HG03103 (cell line): Measurements from ENCODE around the gene SFTPB.

Experiments
- ATAC-seq: cut with Tn5 transposase; IDR thresholded peaks from one replicate; pipeline ENCODE4 v1.9.1; 2021; ENCODE audit warnings: low read depth; ENCODE audit not compliant: unreplicated experiment

The SFTPB gene

GRCh38 chr2:85703329-85703728 is 35.3 kb upstream of the SFTPB start:
- ATAC-seq = no peak

DNA sequence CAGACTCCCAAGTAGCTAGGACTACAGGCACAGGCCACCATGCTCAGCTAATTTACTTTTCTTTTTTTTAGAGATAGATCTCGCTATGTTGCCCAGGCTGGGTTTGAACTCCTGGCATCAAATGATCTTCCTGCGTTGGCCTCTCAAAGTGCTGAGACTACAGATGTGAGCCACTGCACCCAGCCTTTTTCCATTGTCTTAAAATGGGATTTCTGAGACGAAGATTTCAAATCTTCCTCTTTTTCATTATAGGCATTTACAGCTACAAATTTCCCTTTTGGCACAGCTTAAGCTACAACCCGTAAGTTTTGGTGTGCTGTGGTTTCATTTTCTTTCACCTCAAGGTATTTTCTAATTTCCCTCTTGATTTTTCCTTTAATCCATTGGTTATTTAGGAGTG is 34.8 kb upstream of the SFTPB start:
- no peak for ATAC-seq

DNA sequence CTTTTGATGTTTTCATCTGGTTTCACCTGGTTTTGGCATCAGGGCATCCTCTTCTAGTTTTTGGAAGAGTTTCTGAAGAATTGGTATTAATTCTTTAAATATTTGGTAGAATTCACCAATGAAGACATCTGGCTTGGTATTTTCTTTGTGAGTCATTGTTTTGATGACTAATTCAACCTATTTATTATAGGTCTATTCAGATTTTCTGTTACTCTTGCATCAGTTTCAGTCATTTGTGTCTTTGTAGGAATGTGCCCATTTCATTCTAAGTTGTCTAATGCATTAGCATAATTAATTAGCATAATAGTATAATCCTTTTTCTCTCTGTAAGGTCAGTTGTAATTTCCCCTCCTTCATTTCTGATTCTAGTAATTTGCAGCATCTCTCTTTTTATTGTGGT is 34.2 kb upstream of the SFTPB start:
- no peak for ATAC-seq

- ATAC-seq = no peak
These were observed 31.3 kb upstream of the SFTPB start for GRCh38 chr2:85699325-85699724.

- ATAC-seq = no peak
These were observed 30.9 kb upstream of the SFTPB start for GRCh38 chr2:85698880-85699254.

DNA sequence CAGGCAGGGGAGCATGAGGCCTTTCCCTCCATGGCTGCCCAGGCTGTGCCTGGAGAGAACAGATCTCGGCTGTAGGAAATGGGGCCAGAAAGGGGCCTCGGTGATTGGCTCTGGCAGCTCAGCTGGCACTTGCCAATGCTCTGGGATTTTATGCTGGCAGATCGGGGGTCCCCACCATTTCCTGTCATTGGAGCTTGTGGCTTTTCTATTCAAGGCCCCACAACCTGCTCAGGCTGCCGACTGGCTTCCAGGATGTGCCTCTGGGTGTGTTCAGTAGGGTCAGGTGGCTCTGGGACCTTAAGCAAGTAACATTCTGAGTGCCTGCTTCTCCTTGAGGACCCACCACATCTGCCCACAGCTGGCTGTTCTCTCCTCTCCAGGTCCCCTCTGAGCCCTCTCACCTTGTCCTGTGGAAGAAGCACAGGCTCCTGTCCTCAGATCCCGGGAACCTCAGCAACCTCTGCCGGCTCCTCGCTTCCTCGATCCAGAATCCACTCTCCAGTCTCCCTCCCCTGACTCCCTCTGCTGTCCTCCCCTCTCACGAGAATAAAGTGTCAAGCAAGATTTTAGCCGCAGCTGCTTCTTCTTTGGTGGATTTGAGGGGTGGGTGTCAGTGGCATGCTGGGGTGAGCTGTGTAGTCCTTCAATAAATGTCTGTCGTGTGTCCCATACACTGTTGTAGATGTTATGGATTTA is 30.3 kb upstream of the SFTPB start:
- no peak for ATAC-seq

DNA sequence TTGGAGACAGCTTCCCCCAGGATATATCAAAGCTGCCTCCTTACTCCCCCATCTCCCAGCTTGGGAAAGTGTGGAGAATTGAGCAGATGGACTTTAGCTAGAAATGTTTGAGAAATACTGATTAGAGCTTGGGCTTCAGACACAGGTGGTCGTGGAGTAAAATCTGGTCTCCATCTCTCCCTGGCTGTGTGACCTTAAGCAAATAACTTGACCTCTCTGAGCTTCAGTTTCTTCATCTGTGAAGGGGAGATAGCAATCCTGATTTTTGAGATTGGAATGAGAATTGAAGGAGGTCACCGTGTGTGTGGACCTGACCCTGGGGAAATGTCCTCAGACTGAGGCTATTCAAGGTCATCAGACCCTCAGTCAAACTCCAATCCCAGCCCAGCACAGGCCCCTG is 29.7 kb upstream of the SFTPB start:
- no peak for ATAC-seq

- no peak for ATAC-seq
These were observed 29.1 kb upstream of the SFTPB start for GRCh38 chr2:85697096-85697495.

DNA sequence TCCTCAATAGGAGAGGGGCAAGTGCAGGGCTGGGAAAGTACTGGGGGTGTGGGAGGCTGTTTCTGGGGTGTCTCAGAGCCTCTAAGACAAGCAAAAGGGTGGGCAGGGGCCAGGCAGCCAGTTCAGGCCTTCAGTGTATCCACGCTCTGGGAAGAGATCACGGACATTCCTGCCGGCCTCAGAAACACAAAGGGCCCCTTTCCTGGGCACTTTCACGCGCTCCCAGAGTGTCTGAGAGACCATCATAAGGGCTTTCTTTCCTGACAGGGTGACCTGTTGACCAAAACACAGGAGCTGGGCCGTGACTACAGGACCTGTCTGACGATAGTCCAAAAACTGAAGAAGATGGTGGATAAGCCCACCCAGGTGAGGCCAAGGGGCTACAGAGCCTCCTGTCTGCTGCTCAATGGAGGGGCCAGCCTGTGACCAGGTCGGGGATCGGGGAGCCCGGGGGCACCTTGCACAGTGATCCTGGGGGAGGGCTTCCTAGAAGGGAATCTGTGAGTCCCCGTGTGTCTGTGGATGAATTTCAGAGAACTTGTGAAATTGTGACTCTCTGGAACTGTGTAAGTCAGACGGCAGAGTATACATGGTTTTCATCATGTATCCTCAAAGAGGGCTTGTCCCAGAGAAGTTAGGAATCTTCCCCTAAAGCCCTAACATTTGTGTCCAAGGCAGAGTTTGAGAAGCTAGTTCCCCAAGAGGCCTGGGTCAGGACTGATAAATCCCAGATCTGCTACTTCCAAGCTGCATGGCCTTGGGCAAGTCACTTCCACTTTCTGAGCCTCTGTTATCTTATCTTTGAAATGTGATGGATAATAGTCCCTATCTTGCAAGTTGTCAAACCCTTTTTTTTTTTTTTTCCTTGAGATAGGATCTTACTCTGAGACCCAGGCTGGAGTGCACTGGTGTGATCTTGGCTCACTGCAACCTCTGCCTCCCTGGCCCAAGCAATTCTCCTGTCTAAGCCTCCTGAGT is 28.0 kb upstream of the SFTPB start:
- ATAC-seq = no peak

DNA sequence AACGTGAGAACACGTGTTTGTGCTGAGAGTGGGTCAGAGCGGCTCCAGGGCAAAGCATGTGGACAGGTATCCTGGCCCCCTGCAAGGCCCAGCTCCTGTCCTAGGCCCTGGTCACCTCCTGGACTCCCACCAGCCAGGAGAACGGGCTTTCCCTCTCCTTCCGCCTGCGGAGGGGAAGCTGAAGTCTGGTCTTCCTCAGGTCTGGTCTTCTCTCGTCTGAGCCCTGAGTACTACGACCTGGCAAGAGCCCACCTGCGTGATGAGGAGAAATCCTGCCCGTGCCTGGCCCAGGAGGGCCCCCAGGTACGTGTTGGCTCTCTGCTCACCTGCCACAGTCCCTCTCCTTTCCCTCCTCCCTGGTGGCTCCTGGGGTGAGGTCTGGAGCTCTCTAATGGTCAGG is 27.1 kb upstream of the SFTPB start:
- ATAC-seq = no peak

GRCh38 chr2:85694052-85695025 is 26.3 kb upstream of the SFTPB start, which contains the start of gene GNLY:
Gene GNLY, plus strand, starts transcription at chr2:85694358. Its CDS starts 61 bp downstream, at chr2:85694419.
- ATAC-seq = no peak

DNA sequence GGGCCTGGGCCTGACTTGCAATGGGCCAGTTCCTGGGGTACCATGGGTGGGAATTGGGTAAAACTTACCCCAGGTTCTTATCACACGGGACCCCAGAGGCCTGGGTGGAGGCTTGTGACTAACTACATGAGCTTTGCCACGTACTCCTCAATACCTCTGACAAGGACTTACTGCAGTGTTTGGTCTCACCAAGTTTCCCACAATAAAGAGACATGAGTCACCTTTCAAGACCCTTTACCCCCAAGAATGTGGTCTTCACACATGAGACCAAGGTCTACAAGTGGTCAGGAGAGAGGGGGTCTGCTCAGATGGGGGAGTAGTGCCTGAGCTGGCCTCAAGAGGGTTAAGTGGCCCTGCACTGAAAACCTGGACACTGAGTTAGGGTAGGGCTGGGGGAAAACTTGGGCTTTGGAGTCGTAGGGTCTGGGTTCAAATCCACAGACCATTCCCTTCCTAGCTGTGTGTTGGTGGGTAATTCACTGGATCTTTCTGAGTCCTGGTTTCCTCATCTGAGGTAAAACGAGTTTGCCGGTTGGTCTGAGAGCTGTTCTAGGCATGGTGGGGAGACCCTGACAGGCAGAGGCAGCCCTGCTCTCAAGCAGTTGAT is 24.1 kb upstream of the SFTPB start:
- ATAC-seq = no peak

DNA sequence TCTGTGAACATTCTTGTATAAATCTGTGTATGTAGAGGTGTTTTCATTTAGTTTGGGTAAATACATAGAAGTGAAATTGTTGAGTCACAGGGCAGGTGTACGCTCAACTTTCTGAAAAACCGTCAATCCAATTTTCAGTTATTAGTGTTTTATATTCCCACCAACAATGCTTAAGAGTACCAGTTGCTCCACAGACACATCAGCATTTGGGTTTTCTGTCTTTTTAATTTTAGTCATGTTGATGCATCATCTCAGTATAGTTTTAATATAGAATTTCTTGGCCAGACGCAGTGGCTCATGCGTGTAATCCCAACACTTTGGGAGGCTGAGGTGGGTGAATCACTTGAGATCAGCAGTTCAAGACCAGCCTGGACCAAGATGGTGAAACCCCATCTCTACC is 22.9 kb upstream of the SFTPB start:
- no peak for ATAC-seq

DNA sequence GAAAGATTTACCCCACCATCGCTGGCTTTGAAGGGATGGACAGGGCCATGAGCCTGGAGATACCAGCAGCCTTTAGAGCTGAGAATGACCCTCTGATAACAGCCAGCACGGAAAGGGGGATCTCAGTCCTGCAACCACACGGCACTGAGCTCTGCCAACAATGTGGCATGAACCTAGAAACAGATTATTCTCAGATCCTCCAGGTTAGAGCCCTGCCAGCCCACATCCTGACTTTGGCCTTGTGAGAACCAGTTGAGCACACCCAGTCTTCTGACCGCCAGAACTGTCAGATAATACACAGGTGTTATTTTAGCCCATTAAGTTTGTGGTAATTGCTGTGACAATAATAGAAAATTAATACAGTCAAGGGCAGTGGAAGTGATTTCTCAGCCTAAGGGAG is 16.8 kb upstream of the SFTPB start:
- no peak for ATAC-seq

- no peak for ATAC-seq
These were observed 16.4 kb upstream of the SFTPB start for GRCh38 chr2:85684380-85684779.

DNA sequence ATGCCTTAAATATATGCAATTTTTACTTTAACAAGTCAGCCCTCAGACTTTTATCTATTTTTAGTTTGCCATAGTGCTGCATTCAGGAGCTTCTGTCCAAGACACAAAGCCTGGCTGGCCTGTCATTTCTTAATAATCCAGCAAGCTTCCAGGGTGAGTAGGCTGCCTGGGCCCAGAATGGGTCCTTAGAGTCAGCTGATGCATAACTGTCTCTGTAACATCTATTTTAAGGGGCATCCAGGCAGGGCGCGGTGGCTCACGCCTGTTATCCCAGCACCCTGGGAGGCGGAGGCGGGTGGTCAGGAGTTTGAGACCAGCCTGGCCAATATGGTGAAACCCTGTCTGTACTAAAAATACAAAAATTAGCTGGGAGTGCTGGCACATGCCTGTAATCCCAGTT is 14.4 kb upstream of the SFTPB start:
- no peak for ATAC-seq

- ATAC-seq = no peak
These were observed 13.8 kb upstream of the SFTPB start for GRCh38 chr2:85681776-85682175.

GRCh38 chr2:85681372-85681763 is 13.4 kb upstream of the SFTPB start:
- no peak for ATAC-seq

- no peak for ATAC-seq
These were observed 12.8 kb upstream of the SFTPB start for GRCh38 chr2:85680707-85681371.
